Endothelial cell of umbilical vein (primary cell): ENCODE data around the gene S100A10.

Experiments
- CTCF ChIP-seq, 2 donors: IDR thresholded peaks; 1 replicate in 1 of 2; 2 replicates in 1 of 2; pipeline ENCODE4 v1.5.1; 2011; ENCODE audit warnings: low read length in 2 of 2, mild to moderate bottlenecking in 2 of 2, moderate library complexity in 2 of 2, control low read depth in 1 of 2, inconsistent platforms in 1 of 2, low read depth in 1 of 2; ENCODE audit not compliant: insufficient read depth in 1 of 2; ENCODE audit errors: extremely low read depth in 1 of 2
- EZH2 ChIP-seq: IDR thresholded peaks from 2 replicates; pipeline ENCODE4 v1.6.1; 2012; ENCODE audit warnings: borderline replicate concordance, low read depth, mild to moderate bottlenecking, moderate library complexity, low read length, inconsistent platforms; ENCODE audit not compliant: severe bottlenecking
- FOS ChIP-seq: IDR thresholded peaks from 2 replicates; pipeline ENCODE4 v1.6.1; 2011; ENCODE audit warnings: mild to moderate bottlenecking, low read length, moderate library complexity, borderline replicate concordance; ENCODE audit not compliant: insufficient read depth
- GATA2 ChIP-seq: IDR thresholded peaks from 2 replicates; pipeline ENCODE4 v1.7.0; 2011; ENCODE audit warnings: low read depth, mild to moderate bottlenecking, moderate library complexity, mixed read lengths, low read length; ENCODE audit not compliant: insufficient read length, insufficient read depth
- JUN ChIP-seq: IDR thresholded peaks from 2 replicates; pipeline ENCODE4 v1.6.1; 2011; ENCODE audit warnings: borderline replicate concordance, low read depth; ENCODE audit not compliant: insufficient read length, insufficient read depth
- MAX ChIP-seq: IDR thresholded peaks from 2 replicates; pipeline ENCODE4 v1.6.1; 2011; ENCODE audit not compliant: insufficient read depth, insufficient read length
- MYC ChIP-seq: IDR thresholded peaks from one replicate; pipeline ENCODE4 v1.6.1; 2011; ENCODE audit warnings: mild to moderate bottlenecking, low read depth, low read length
- POLR2A ChIP-seq: IDR thresholded peaks from 2 replicates; pipeline ENCODE4 v1.6.1; 2012; ENCODE audit warnings: low read depth, mild to moderate bottlenecking, control low read depth, low read length
- POLR2AphosphoS5 ChIP-seq: IDR thresholded peaks from 2 replicates; pipeline ENCODE4 v1.6.1; 2012; ENCODE audit warnings: low read depth, mild to moderate bottlenecking, control low read depth, low read length, moderate library complexity; ENCODE audit not compliant: insufficient read depth

GRCh38 chr1:152021569-152021968 lies 27.9 kb upstream of the S100A10 start:
- TF ChIP-seq CTCF (IDR thresholded peaks at IDR 0.05; ENCODE audit: extremely low read depth in 1 of 2, insufficient read depth in 1 of 2, low read depth in 1 of 2, low read length in 2 of 2) (no peak), MAX (no peak), POLR2A (no peak), JUN (no peak), EZH2 (no peak), POLR2AphosphoS5 (no peak), FOS (no peak), MYC (no peak), GATA2 (no peak)
